Measurements from ENCODE around the gene PIGN.

DNA sequence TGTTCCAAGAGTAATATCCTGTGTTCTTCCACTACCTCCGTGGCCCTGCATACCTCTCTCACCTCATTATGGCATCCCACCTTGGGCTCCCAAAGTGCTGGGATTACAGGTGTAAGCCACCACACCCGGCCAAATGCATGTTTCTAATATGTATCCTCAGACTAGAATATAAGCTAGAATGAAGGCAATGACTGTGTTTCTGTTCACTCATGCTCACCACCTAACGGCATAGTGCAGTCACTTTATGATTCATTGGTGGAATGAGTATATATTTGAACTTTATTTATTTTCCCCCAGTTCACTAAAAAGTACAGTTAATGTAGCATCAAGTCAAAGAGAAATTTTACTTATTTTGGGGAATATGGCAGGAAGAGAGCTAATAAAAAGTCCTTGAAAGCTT is 11.3 kb downstream of the PIGN start:
- TF ChIP-seq EZH2 (IDR thresholded peaks at IDR 0.05; ENCODE audit: borderline replicate concordance, insufficient read depth, low read depth, low read length, poor library complexity, severe bottlenecking): no peak
- TF ChIP-seq, protein P1, sequence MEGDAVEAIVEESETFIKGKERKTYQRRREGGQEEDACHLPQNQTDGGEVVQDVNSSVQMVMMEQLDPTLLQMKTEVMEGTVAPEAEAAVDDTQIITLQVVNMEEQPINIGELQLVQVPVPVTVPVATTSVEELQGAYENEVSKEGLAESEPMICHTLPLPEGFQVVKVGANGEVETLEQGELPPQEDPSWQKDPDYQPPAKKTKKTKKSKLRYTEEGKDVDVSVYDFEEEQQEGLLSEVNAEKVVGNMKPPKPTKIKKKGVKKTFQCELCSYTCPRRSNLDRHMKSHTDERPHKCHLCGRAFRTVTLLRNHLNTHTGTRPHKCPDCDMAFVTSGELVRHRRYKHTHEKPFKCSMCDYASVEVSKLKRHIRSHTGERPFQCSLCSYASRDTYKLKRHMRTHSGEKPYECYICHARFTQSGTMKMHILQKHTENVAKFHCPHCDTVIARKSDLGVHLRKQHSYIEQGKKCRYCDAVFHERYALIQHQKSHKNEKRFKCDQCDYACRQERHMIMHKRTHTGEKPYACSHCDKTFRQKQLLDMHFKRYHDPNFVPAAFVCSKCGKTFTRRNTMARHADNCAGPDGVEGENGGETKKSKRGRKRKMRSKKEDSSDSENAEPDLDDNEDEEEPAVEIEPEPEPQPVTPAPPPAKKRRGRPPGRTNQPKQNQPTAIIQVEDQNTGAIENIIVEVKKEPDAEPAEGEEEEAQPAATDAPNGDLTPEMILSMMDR (IDR thresholded peaks at IDR 0.05): no peak

Data from B cell (primary cell).